Uterus (tissue), 2 donors: ENCODE results near the gene CORO7.

Source experiments
- POLR2A ChIP-seq, 2 donors: fragments of 450-650 bp; IDR thresholded peaks; one replicate each; pipeline ENCODE4 v1.6.1; 2016; ENCODE audit warnings: antibody characterized with exemption in 2 of 2, mild to moderate bottlenecking in 1 of 2, moderate library complexity in 1 of 2
- TF ChIP-seq, protein P1 (sequence below), 4 experiments: fragments of 200-600 bp in 2 of 4; fragments of 450-650 bp in 2 of 4; sonication (generic) in 2 of 4; IDR thresholded peaks; one replicate each; pipeline ENCODE4 v1.5.1; 2016 to 2019; ENCODE audit warnings: antibody characterized with exemption in 4 of 4, mild to moderate bottlenecking in 2 of 4, moderate library complexity in 1 of 4

DNA sequence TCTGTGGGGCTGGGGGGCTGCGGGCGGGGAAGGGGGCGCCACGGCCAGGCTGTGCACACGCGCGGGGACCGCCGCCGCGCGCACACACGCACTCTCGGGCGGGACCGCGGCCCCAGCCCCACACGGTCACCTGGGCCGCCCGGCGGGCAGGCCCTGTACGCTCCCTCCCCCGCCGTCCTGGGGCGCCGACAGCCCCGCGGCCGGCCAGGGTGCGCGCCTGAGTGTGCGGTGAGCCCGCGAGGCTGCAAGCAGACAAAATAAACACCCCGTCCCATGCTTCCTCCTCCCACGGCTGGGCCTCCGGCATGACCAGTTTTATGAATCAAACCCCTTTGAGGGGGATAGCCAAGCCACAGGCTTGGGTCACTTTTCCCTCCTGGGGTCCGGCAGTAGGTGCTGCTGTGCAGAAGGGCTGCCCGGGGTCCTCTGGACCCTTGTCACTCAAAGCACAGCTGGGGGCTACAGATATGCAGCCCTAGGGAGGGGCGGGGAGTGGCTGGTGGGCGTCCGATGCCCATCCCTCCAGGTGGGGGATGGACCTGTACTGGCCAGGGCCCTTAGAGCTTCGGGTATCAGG, 44.3 kb downstream of the CORO7 start:
- TF ChIP-seq, protein P1, sequence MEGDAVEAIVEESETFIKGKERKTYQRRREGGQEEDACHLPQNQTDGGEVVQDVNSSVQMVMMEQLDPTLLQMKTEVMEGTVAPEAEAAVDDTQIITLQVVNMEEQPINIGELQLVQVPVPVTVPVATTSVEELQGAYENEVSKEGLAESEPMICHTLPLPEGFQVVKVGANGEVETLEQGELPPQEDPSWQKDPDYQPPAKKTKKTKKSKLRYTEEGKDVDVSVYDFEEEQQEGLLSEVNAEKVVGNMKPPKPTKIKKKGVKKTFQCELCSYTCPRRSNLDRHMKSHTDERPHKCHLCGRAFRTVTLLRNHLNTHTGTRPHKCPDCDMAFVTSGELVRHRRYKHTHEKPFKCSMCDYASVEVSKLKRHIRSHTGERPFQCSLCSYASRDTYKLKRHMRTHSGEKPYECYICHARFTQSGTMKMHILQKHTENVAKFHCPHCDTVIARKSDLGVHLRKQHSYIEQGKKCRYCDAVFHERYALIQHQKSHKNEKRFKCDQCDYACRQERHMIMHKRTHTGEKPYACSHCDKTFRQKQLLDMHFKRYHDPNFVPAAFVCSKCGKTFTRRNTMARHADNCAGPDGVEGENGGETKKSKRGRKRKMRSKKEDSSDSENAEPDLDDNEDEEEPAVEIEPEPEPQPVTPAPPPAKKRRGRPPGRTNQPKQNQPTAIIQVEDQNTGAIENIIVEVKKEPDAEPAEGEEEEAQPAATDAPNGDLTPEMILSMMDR (IDR thresholded peaks at IDR 0.05), result no peak
- TF ChIP-seq POLR2A (IDR thresholded peaks at IDR 0.05), result no peak
